ENCODE results near the gene KLHL3.

The KLHL3 gene

GRCh38 chr5:137610598-137610997, 125.3 kb downstream of the KLHL3 start:
- DNase-seq (ENCODE audit: low read depth): no peak

- no peak for DNase-seq (ENCODE audit: low read depth)
Observed at GRCh38 chr5:137609127-137609526, 126.8 kb downstream of the KLHL3 start.

GRCh38 chr5:137607771-137608170, 128.1 kb downstream of the KLHL3 start:
- no peak for DNase-seq (ENCODE audit: low read depth)

- DNase-seq (ENCODE audit: low read depth): no peak
Observed at GRCh38 chr5:137606401-137606800, 129.5 kb downstream of the KLHL3 start.

GRCh38 chr5:137605411-137605810, 130.5 kb downstream of the KLHL3 start:
- DNase-seq (ENCODE audit: low read depth): no peak

- no peak for DNase-seq (ENCODE audit: low read depth)
Observed at GRCh38 chr5:137604348-137605095, 131.4 kb downstream of the KLHL3 start.

- no peak for DNase-seq (ENCODE audit: low read depth)
Observed at GRCh38 chr5:137603891-137604290, 132.0 kb downstream of the KLHL3 start.

- DNase-seq (ENCODE audit: low read depth): no peak
Observed at GRCh38 chr5:137603356-137603755, 132.5 kb downstream of the KLHL3 start.

GRCh38 chr5:137602721-137603273, 133.1 kb downstream of the KLHL3 start:
- no peak for DNase-seq (ENCODE audit: low read depth)

- DNase-seq (ENCODE audit: low read depth): no peak
Observed at GRCh38 chr5:137600721-137601360, 135.0 kb downstream of the KLHL3 start.

- no peak for DNase-seq (ENCODE audit: low read depth)
Observed at GRCh38 chr5:137599457-137599856, 136.4 kb downstream of the KLHL3 start.

- no peak for DNase-seq (ENCODE audit: low read depth)
Observed at GRCh38 chr5:137598399-137598798, 137.5 kb downstream of the KLHL3 start.

GRCh38 chr5:137596941-137597340, 138.9 kb downstream of the KLHL3 start:
- DNase-seq (ENCODE audit: low read depth): no peak

GRCh38 chr5:137595396-137596079, 140.4 kb downstream of the KLHL3 start:
- no peak for DNase-seq (ENCODE audit: low read depth)

- DNase-seq (ENCODE audit: low read depth): no peak
Observed at GRCh38 chr5:137594717-137595116, 141.2 kb downstream of the KLHL3 start.

GRCh38 chr5:137592317-137592716, 143.6 kb downstream of the KLHL3 start:
- DNase-seq (ENCODE audit: low read depth): no peak

GRCh38 chr5:137589185-137589584, 146.7 kb downstream of the KLHL3 start:
- no peak for DNase-seq (ENCODE audit: low read depth)

- no peak for DNase-seq (ENCODE audit: low read depth)
Observed at GRCh38 chr5:137587919-137588318, 148.0 kb downstream of the KLHL3 start.

- DNase-seq (ENCODE audit: low read depth): no peak
Observed at GRCh38 chr5:137584262-137584661, 151.6 kb downstream of the KLHL3 start.

GRCh38 chr5:137583129-137583528, 152.8 kb downstream of the KLHL3 start:
- no peak for DNase-seq (ENCODE audit: low read depth)

GRCh38 chr5:137582218-137582617, 153.7 kb downstream of the KLHL3 start:
- DNase-seq (ENCODE audit: low read depth): no peak

GRCh38 chr5:137581776-137582175, 154.1 kb downstream of the KLHL3 start:
- no peak for DNase-seq (ENCODE audit: low read depth)

GRCh38 chr5:137580030-137580429, 155.9 kb downstream of the KLHL3 start:
- DNase-seq (ENCODE audit: low read depth): no peak
